ENCODE results near the gene CACNA1D. TPM values are rescaled to one million over a fixed set of nuclear protein-coding genes. Genes with fewer than 3 reads are reported as not detected.

The CACNA1D gene
- total RNA-seq, 1 experiment from 2014 or later = 1.1 TPM

GRCh38 chr3:53758846-53759245, 264.4 kb downstream of the CACNA1D start:
- no peaks in the 10 kb centered on the region for H4K20me1 ChIP-seq (ENCODE audit: insufficient read depth)
- ATAC-seq (no peak), DNase-seq (ENCODE audit: low read depth, low spot score) (no peak)
- H3K79me2 ChIP-seq (ENCODE audit: insufficient read depth, low read length) = no peaks in the 10 kb centered on the region
- H3K36me3 ChIP-seq (ENCODE audit: control insufficient read depth in 1 of 2, insufficient read depth in 2 of 2, low read length in 2 of 2) = no peaks in the 10 kb centered on the region
- CTCF ChIA-PET = no interaction called here
- H3K4me2 ChIP-seq (ENCODE audit: low read length) = no peak overlapping the region
- no peak overlapping the region for H3K27ac ChIP-seq (ENCODE audit: low read depth, low read length)
- RAD21 ChIA-PET (ENCODE audit: low non-redundant PET in 1 of 2, low total read pairs in 2 of 2, uncharacterized antibody in 2 of 2, unreplicated experiment in 2 of 2) = no interaction called here
- H2AFZ ChIP-seq (ENCODE audit: low read depth, low read length, poor library complexity, severe bottlenecking) = no peak overlapping the region
- no peaks in the 10 kb centered on the region for H3K9me2 ChIP-seq (ENCODE audit: insufficient read depth)
- peaks cover 3% of the 10 kb centered on the region; the same call in 1 of the 2 replicates for H3K27me3 ChIP-seq (ENCODE audit: insufficient read depth, low read length)
- no peaks in the 10 kb centered on the region for H3K4me1 ChIP-seq (ENCODE audit: control insufficient read depth in 1 of 2, insufficient read depth in 2 of 2, low read length in 2 of 2)
- no peak overlapping the region for H3K4me3 ChIP-seq (replicated peaks in 1 of 2; ENCODE audit: low read depth in 1 of 2, low read length in 2 of 2)
- intact Hi-C loops (cut with micrococcal nuclease) = no loop called here
- H3K9me3 ChIP-seq (ENCODE audit: control insufficient read depth in 1 of 2, insufficient read depth in 1 of 2, low read depth in 1 of 2, low read length in 2 of 2) = no peaks in the 10 kb centered on the region
- no TSS peak for BruUV-seq (replicated peaks)
- no peak for TF ChIP-seq CEBPB (IDR thresholded peaks at IDR 0.05; ENCODE audit: low read depth)
- no peak for TF ChIP-seq RAD21 (IDR thresholded peaks at IDR 0.05; ENCODE audit: low read depth)
- no peak for TF ChIP-seq JUND (IDR thresholded peaks at IDR 0.05)
- TF ChIP-seq, protein P1, sequence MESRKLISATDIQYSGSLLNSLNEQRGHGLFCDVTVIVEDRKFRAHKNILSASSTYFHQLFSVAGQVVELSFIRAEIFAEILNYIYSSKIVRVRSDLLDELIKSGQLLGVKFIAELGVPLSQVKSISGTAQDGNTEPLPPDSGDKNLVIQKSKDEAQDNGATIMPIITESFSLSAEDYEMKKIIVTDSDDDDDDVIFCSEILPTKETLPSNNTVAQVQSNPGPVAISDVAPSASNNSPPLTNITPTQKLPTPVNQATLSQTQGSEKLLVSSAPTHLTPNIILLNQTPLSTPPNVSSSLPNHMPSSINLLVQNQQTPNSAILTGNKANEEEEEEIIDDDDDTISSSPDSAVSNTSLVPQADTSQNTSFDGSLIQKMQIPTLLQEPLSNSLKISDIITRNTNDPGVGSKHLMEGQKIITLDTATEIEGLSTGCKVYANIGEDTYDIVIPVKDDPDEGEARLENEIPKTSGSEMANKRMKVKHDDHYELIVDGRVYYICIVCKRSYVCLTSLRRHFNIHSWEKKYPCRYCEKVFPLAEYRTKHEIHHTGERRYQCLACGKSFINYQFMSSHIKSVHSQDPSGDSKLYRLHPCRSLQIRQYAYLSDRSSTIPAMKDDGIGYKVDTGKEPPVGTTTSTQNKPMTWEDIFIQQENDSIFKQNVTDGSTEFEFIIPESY (IDR thresholded peaks at IDR 0.05; ENCODE audit: extremely low read depth, insufficient replicate concordance, low read length) = no peak
- no peak for TF ChIP-seq TCF7L2 (IDR thresholded peaks at IDR 0.05; ENCODE audit: borderline replicate concordance, extremely low read depth, insufficient read depth, insufficient read length)
- TF ChIP-seq FOSL1 (IDR thresholded peaks at IDR 0.05; ENCODE audit: low read depth) = no peak
- no peak for TF ChIP-seq ZNF274 (IDR thresholded peaks at IDR 0.05; ENCODE audit: low read depth, low read length)
- TF ChIP-seq, protein P2, sequence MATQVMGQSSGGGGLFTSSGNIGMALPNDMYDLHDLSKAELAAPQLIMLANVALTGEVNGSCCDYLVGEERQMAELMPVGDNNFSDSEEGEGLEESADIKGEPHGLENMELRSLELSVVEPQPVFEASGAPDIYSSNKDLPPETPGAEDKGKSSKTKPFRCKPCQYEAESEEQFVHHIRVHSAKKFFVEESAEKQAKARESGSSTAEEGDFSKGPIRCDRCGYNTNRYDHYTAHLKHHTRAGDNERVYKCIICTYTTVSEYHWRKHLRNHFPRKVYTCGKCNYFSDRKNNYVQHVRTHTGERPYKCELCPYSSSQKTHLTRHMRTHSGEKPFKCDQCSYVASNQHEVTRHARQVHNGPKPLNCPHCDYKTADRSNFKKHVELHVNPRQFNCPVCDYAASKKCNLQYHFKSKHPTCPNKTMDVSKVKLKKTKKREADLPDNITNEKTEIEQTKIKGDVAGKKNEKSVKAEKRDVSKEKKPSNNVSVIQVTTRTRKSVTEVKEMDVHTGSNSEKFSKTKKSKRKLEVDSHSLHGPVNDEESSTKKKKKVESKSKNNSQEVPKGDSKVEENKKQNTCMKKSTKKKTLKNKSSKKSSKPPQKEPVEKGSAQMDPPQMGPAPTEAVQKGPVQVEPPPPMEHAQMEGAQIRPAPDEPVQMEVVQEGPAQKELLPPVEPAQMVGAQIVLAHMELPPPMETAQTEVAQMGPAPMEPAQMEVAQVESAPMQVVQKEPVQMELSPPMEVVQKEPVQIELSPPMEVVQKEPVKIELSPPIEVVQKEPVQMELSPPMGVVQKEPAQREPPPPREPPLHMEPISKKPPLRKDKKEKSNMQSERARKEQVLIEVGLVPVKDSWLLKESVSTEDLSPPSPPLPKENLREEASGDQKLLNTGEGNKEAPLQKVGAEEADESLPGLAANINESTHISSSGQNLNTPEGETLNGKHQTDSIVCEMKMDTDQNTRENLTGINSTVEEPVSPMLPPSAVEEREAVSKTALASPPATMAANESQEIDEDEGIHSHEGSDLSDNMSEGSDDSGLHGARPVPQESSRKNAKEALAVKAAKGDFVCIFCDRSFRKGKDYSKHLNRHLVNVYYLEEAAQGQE (IDR thresholded peaks at IDR 0.05; ENCODE audit: low read depth) = no peak
- no peak for TF ChIP-seq EGR1 (IDR thresholded peaks at IDR 0.05; ENCODE audit: low read depth)
- POLR2A ChIA-PET = no interaction called here
- H3K9ac ChIP-seq (ENCODE audit: low read length) = no peak overlapping the region

Data from HCT116 (cell line).